H9 (cell line): ENCODE measurements around the gene INSYN2B. TPM values are rescaled to one million over a fixed set of nuclear protein-coding genes. Genes with fewer than 3 reads are reported as not detected.

Source experiments
- DNase-seq: peaks from one replicate; pipeline ENCODE4 v3.0.0-alpha.2; 2017
- H2AFZ ChIP-seq: one replicate; pipeline ENCODE4 v1.6.1; 2013; ENCODE audit warnings: mild to moderate bottlenecking, low read length, control low read depth, moderate library complexity
- H2AK5ac ChIP-seq: 2 replicates; pipeline ENCODE4 v1.6.1; 2013; ENCODE audit warnings: low read length, control low read depth, mixed read lengths; ENCODE audit not compliant: insufficient read length
- H2BK120ac ChIP-seq: one replicate; pipeline ENCODE4 v1.6.1; 2013; ENCODE audit warnings: low read depth, mild to moderate bottlenecking, low read length, control low read depth, inconsistent platforms; ENCODE audit not compliant: poor library complexity, severe bottlenecking
- H2BK12ac ChIP-seq: 2 replicates; pipeline ENCODE4 v1.6.1; 2013; ENCODE audit warnings: low read length, control low read depth, mixed read lengths, low read depth; ENCODE audit not compliant: insufficient read length
- H2BK15ac ChIP-seq: 2 replicates; pipeline ENCODE4 v1.6.1; 2013; ENCODE audit warnings: low read depth, low read length, control low read depth
- H2BK20ac ChIP-seq: one replicate; pipeline ENCODE4 v1.6.1; 2013; ENCODE audit warnings: low read depth, mild to moderate bottlenecking, low read length, control low read depth, inconsistent platforms; ENCODE audit not compliant: poor library complexity, severe bottlenecking
- H2BK5ac ChIP-seq: 2 replicates; pipeline ENCODE4 v1.6.1; 2013; ENCODE audit warnings: low read length, control low read depth, mixed read lengths; ENCODE audit not compliant: insufficient read length
- H3K14ac ChIP-seq: 2 replicates; pipeline ENCODE4 v1.6.1; 2013; ENCODE audit warnings: low read length, control low read depth; ENCODE audit not compliant: insufficient read depth
- H3K18ac ChIP-seq: 2 replicates; pipeline ENCODE4 v1.6.1; 2013; ENCODE audit warnings: low read depth, mild to moderate bottlenecking, mixed read lengths, low read length, control low read depth; ENCODE audit not compliant: insufficient read length
- H3K23ac ChIP-seq: 2 replicates; pipeline ENCODE4 v1.6.1; 2013; ENCODE audit warnings: low read length, control low read depth, mixed read lengths, low read depth; ENCODE audit not compliant: insufficient read length
- H3K23me2 ChIP-seq: 2 replicates; pipeline ENCODE4 v1.6.1; 2013; ENCODE audit warnings: low read depth, mild to moderate bottlenecking, mixed read lengths, low read length, control low read depth; ENCODE audit not compliant: insufficient read length, poor library complexity, severe bottlenecking
- H3K27ac ChIP-seq: 2 replicates; pipeline ENCODE4 v1.5.1; 2013; ENCODE audit warnings: low read length, control low read depth, mixed read lengths, low read depth; ENCODE audit not compliant: insufficient read length
- H3K27me3 ChIP-seq: 2 replicates; pipeline ENCODE4 v1.6.1; 2013; ENCODE audit warnings: low read length, control low read depth, inconsistent platforms; ENCODE audit not compliant: insufficient read depth
- H3K4ac ChIP-seq: 2 replicates; pipeline ENCODE4 v1.6.1; 2013; ENCODE audit warnings: low read depth, mild to moderate bottlenecking, control low read depth, inconsistent platforms, low read length, moderate library complexity
- H3K4me1 ChIP-seq: 2 replicates; pipeline ENCODE4 v1.6.1; 2013; ENCODE audit warnings: low read length, control low read depth, inconsistent platforms; ENCODE audit not compliant: insufficient read depth
- H3K4me2 ChIP-seq: 2 replicates; pipeline ENCODE4 v1.6.1; 2013; ENCODE audit warnings: low read length, control low read depth, mixed read lengths; ENCODE audit not compliant: insufficient read length, insufficient read depth
- H3K56ac ChIP-seq: 2 replicates; pipeline ENCODE4 v1.6.1; 2013; ENCODE audit warnings: low read depth, mild to moderate bottlenecking, mixed read lengths, low read length, control low read depth; ENCODE audit not compliant: insufficient read length
- H3K79me1 ChIP-seq: 2 replicates; pipeline ENCODE4 v1.6.1; 2013; ENCODE audit warnings: low read depth, mild to moderate bottlenecking, moderate library complexity, low read length, control low read depth, inconsistent platforms; ENCODE audit not compliant: insufficient read depth, poor library complexity, severe bottlenecking
- H3K79me2 ChIP-seq: 2 replicates; pipeline ENCODE4 v1.6.1; 2013; ENCODE audit warnings: low read length, control low read depth, inconsistent platforms; ENCODE audit not compliant: insufficient read depth
- H3K9ac ChIP-seq: 2 replicates; pipeline ENCODE4 v1.6.1; 2013; ENCODE audit warnings: low read length, control low read depth, mixed read lengths; ENCODE audit not compliant: insufficient read length; ENCODE audit errors: extremely low read depth
- H3K9me3 ChIP-seq: one replicate; pipeline ENCODE4 v1.6.1; 2013; ENCODE audit warnings: low read depth, low read length, inconsistent platforms; ENCODE audit not compliant: control insufficient read depth
- H3T11ph ChIP-seq: one replicate; pipeline ENCODE4 v1.6.1; 2013; ENCODE audit warnings: mild to moderate bottlenecking, low read length, control low read depth, inconsistent platforms
- H4K20me1 ChIP-seq: one replicate; pipeline ENCODE4 v1.6.1; 2013; ENCODE audit not compliant: control insufficient read depth, insufficient read length, insufficient read depth
- H4K5ac ChIP-seq: 2 replicates; pipeline ENCODE4 v1.6.1; 2013; ENCODE audit warnings: low read depth, mild to moderate bottlenecking, mixed read lengths, low read length, control low read depth; ENCODE audit not compliant: insufficient read length
- H4K8ac ChIP-seq: replicated peaks from 2 replicates; pipeline ENCODE4 v1.6.1; 2013; ENCODE audit warnings: low read length, control low read depth, mixed read lengths, low read depth; ENCODE audit not compliant: insufficient read length
- H4K91ac ChIP-seq: 2 replicates; pipeline ENCODE4 v1.6.1; 2013; ENCODE audit warnings: low read depth, mild to moderate bottlenecking, moderate library complexity, mixed read lengths, low read length, control low read depth; ENCODE audit not compliant: insufficient read length
- H3K27ac Mint-ChIP-seq, 3 experiments: 2 replicates in 2 of 3; 3 replicates in 1 of 3; pipeline ENCODE4 v1.8.0; 2020 to 2021; ENCODE audit warnings: mixed read lengths in 3 of 3, mild to moderate bottlenecking in 1 of 3, moderate library complexity in 1 of 3
- H3K27me3 Mint-ChIP-seq: 2 replicates; pipeline ENCODE4 v1.8.0; 2021; ENCODE audit warnings: low read depth, mild to moderate bottlenecking, moderate library complexity, mixed read lengths
- H3K36me3 Mint-ChIP-seq, 3 experiments: 2 replicates in 2 of 3; 3 replicates in 1 of 3; pipeline ENCODE4 v1.8.0; 2020 to 2021; ENCODE audit warnings: low read depth in 3 of 3, mixed read lengths in 3 of 3; ENCODE audit not compliant: insufficient read depth in 1 of 3
- H3K4me1 Mint-ChIP-seq, 2 experiments: 2 replicates each; pipeline ENCODE4 v1.8.0; 2020; ENCODE audit warnings: mixed read lengths in 2 of 2
- H3K4me3 Mint-ChIP-seq, 2 experiments: 2 replicates in 1 of 2; 3 replicates in 1 of 2; pipeline ENCODE4 v1.8.0; 2020 to 2021; ENCODE audit warnings: mild to moderate bottlenecking in 2 of 2, mixed read lengths in 2 of 2, moderate library complexity in 1 of 2
- H3K9me3 Mint-ChIP-seq, 2 experiments: 2 replicates in 1 of 2; 3 replicates in 1 of 2; pipeline ENCODE4 v1.8.0; 2020; ENCODE audit warnings: mild to moderate bottlenecking in 2 of 2, mixed read lengths in 2 of 2, moderate library complexity in 1 of 2
- WGBS: extraction: QIAGEN DNeasy Blood & Tissue Kit; methylation state at CpG from one replicate; pipeline ENCODE4 v1.1.7; 2013; ENCODE audit warnings: missing lambda C conversion rate, low lambda C conversion rate, mixed read lengths; ENCODE audit not compliant: insufficient read length; ENCODE audit errors: extremely low coverage; 5-methylcytosine and 5-hydroxymethylcytosine counted together
- total RNA-seq: library from RNA; stranded (reverse); gene quantifications from 2 replicates; pipeline ENCODE4 v1.2.1, GENCODE V29; 2021
- TF ChIP-seq, protein P1 (sequence below): fragments of 200-600 bp; sonication (generic); conservative IDR thresholded peaks from 3 replicates; pipeline ENCODE4 v1.8.0; 2021; ENCODE audit warnings: antibody characterized with exemption, mild to moderate bottlenecking

INSYN2B gene
- total RNA-seq, 1 experiment from 2014 or later = not detected

DNA sequence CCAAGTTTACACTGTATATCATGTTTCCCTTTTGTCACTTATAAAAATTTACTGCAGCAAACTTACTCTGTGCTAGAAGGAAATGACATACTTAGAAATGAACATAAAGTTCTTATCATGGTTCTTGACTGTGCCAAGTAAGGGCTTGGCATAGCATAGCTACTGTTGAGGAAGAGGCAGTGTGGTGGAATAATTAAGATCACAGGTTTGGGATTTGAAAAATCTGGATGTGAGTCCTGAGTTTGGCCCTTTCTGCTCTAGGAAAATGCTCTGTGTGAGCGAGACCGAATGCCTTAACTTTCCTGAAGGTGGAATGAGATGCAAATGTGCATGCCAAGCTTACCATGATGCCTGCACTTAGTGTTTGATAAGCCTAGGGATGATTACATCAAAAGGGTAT, 99.5 kb downstream of the INSYN2B start:
- H3K4me1 ChIP-seq = no peaks in the 10 kb centered on the region
- no peaks in the 10 kb centered on the region for H3K79me1 ChIP-seq
- H3K79me2 ChIP-seq = no peaks in the 10 kb centered on the region
- no peak overlapping the region for H3K4ac ChIP-seq
- no peak overlapping the region for H3K4me2 ChIP-seq
- H4K5ac ChIP-seq = no peak overlapping the region
- no peak overlapping the region for H2BK20ac ChIP-seq
- H3K23ac ChIP-seq = no peak overlapping the region
- no peak overlapping the region for H3K14ac ChIP-seq
- no peak overlapping the region for H3K27ac ChIP-seq
- H2BK120ac ChIP-seq = no peak overlapping the region
- H3K9ac ChIP-seq = no peak overlapping the region
- H3K9me3 Mint-ChIP-seq = no peaks in the 10 kb centered on the region; a peak in 1 of 5 replicates
- no peak overlapping the region for H3K27ac Mint-ChIP-seq
- H2AFZ ChIP-seq = no peak overlapping the region
- no peak overlapping the region for H2BK12ac ChIP-seq
- no peaks in the 10 kb centered on the region for H3K9me3 ChIP-seq
- H2BK5ac ChIP-seq = no peak overlapping the region
- no peak overlapping the region for H3T11ph ChIP-seq
- H4K20me1 ChIP-seq = no peaks in the 10 kb centered on the region
- DNase-seq = no peak
- peaks cover 6% of the 10 kb centered on the region; the same call in 1 of the 2 replicates for H3K27me3 Mint-ChIP-seq
- H3K23me2 ChIP-seq = no peaks in the 10 kb centered on the region
- H4K91ac ChIP-seq = no peak overlapping the region
- H3K18ac ChIP-seq = no peak overlapping the region
- peaks cover 3 to 4% of the 10 kb centered on the region in 2 experiments; a peak in 3 of 4 replicates for H3K4me1 Mint-ChIP-seq
- TF ChIP-seq, protein P1, sequence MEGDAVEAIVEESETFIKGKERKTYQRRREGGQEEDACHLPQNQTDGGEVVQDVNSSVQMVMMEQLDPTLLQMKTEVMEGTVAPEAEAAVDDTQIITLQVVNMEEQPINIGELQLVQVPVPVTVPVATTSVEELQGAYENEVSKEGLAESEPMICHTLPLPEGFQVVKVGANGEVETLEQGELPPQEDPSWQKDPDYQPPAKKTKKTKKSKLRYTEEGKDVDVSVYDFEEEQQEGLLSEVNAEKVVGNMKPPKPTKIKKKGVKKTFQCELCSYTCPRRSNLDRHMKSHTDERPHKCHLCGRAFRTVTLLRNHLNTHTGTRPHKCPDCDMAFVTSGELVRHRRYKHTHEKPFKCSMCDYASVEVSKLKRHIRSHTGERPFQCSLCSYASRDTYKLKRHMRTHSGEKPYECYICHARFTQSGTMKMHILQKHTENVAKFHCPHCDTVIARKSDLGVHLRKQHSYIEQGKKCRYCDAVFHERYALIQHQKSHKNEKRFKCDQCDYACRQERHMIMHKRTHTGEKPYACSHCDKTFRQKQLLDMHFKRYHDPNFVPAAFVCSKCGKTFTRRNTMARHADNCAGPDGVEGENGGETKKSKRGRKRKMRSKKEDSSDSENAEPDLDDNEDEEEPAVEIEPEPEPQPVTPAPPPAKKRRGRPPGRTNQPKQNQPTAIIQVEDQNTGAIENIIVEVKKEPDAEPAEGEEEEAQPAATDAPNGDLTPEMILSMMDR = no peak
- H3K56ac ChIP-seq = no peak overlapping the region
- no peak overlapping the region for H2BK15ac ChIP-seq
- H4K8ac ChIP-seq = no peak overlapping the region
- no peaks in the 10 kb centered on the region for H3K36me3 Mint-ChIP-seq
- H3K4me3 Mint-ChIP-seq = no peak overlapping the region
- H2AK5ac ChIP-seq = no peak overlapping the region
- no peaks in the 10 kb centered on the region for H3K27me3 ChIP-seq
- no CpG with 5 or more reads among the region's 2 CpGs for WGBS
